GM21390 (cell line): ENCODE measurements around the gene ARL14EPL.

Experiments
- ATAC-seq: cut with Tn5 transposase; IDR thresholded peaks from one replicate; pipeline ENCODE4 v1.9.1; 2021; ENCODE audit not compliant: unreplicated experiment

The ARL14EPL gene

DNA sequence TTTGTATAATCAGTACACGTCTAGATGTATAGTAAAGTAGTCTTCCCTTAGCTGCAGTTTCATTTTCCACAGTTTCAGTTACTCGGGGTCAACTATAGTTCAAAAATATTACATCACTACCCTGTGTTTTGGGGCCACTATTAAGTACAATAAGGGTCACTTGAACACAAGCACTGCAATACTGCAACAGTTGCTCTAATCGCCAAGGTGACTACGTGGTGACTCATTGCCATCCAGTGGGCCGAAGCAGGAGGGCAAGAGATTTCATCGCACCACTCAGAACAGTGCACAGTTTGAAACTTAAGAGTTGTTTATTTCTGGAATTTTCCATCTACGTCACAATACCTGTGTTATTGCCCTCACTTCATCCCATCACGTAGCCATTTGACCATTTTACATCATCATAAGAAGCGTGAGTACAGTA, at the start of gene ARL14EPL:
Gene ARL14EPL, plus strand, starts transcription at position 379 of the 424 bp plus-strand sequence. CDS start 18,994 bp downstream, outside the sequence.
- ATAC-seq, result peak; percentile 70

DNA sequence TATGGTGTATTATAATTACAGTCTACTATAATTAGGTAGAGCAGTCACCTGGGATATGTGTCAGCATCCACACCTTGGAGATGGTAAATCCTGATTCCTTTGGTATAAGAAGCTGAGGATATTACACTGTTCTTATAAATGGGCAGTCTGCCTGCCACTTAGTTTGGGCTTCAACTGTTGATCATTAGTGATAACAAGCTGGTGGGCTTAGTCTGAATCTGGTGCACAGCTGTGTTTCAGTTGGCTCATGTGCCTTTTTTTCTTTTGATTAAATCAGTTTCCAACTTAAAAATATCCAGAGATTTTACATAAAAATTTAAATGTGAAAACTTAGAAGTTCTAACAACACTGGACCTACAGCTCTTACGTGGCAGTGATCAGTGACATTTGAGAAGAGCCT, 48.8 kb upstream of the ARL14EPL start:
- no peak for ATAC-seq

DNA sequence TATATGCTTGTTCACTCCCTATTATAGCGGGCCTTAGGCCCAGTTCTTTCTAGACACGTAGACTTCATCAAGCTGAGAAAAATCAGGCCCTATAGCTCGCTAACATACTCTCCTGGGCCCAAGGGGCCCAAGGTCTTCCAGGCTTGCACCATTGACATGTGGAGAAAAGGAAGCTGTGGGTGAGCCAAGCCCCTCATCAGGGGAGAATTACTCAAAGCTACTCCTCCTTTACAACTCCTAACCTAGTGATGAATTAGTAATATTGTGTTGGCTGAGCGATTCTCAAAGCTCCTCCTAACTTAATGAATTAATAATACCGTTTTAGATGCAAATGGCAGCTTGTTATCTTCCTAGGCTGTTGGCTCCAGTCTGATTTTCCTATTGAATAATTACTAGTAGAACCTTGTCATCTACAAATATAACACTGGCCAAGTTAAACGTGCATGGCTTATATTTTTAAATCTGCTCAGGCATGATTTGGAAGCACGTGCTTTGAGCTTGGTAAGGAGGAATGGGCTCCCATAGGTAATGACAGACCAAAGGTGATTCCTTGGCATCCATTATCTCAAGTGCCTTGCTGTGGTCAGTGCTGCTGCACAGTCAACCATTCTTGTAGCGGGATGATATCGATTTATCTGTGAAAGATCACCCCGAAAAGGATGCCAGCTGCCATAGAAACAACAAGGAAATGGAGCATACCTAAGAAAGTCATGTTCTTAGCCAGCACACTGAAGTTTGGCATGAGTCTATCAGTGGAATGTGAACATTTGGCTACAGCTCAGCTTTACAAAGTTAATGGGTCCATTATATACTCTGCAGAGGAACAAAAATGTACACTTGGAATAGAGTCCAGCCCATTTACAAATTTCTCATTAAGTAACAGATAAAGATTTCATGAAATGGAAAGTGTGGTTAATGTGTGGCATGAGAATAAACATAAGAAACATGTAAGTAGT, 46.2 kb upstream of the ARL14EPL start:
- no peak for ATAC-seq

DNA sequence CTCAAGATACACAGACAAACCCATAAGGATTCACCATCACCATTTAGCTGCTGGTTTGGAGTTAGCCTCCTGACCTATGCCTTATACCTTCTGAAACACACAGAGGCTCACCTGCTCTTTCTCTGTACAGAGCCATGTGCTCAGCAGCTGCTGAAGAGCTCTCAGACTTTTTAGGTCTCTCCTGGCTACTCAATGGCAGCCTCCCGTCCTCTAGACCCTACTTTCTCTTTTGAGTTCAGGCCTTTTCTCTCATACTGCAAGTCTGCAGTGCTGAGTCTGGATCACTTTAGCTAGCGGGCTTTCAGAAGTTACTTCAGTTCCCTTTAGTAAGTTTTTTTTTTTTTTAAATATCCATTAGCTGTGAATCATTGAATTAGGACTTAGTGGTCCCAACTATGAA, 44.3 kb upstream of the ARL14EPL start:
- no peak for ATAC-seq

DNA sequence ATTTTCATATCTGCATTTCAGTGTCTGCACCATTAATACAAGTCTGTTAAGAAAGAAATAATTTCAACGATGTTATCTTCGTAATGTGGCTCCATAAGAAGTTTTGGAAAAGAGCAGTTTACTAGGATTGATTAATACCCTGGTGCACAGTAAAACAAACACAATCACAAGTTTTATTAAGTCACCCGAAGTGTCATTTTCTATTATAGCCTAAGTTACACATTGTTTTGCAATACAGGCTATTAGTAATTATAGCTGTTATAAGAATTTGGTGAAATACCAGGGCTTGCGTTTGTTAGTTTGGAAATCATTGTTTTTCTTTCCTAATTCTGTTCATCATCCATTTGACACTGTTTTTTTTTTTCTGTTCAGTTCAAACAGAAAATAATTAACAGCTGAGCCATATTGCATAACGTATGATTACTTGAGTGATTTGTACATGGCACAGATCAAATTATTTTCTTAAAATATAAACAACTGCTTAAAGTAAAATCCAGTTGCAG, 39.4 kb upstream of the ARL14EPL start:
- no peak for ATAC-seq

DNA sequence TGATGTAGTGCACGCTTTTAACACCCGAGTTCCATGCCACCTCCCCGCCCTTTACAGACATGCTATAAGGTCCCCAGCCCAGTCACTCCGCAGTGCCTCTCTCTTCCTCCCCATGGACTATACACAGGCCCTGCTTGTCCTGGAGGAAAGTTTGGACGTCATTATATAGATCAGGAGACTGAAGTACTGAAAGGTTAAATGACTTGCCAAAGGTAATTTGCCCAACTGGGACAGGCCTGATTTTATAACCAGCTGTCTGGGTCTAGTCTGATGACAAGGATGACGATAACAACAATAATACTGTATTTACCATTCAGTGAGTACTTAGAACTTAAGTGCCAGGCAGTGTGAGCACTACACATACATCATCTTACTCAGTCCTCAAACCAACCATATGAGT, 36.9 kb upstream of the ARL14EPL start:
- ATAC-seq, result no peak

DNA sequence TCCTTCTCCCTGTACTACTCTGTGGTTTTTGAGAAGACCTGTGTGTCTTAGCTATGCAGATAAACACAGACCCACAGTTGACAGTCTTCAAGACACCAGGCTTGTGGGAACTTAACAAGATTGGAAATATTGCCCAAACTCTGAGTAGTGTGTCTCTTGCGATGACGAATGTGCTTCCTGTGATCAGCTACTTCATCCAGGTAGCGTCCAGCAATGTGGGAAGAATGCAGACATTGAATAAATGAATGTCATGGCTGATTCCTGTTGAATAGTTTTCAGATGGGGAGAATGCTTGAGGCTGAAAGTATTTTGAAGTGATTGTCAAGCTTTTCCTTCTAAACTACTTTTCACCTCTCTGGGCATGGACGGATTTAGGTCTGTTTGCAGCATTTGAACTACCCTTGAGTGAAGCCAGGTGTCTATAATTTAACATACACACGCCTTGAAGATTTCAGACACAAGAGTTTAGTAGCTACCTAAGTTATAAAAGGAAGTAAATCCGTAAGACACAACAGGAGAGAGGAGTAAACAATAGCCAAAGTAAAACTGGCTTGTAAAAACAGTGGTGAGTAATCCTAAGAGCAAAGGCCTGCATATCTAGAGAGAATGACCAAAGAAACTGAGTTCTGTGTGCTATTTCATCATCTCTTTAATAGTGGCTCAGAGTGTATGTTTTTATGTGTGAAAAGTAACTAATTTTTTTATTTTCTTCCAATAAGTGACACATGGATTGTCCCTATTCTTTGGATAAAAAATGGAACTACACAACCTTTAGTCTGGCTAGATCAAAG, 30.0 kb upstream of the ARL14EPL start:
- no peak for ATAC-seq

DNA sequence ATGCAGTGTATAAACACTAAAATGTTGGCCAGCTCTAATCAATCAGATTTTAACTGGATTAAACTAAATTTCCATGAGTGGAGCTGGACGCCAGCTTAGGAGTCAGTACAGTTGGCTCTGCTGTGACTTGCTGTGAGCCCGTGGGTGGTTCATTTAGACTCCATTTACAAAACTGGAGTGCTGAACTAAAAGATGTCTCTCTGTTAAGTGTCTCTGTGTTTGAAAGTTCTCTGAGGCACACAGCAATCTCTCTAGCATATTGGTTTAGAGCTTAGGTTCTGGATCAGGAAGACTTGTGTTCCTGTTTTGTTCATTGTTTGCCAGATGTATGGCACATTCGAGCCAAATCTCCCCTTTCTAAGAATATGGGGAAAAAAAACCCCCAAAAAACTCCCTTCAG, 28.0 kb upstream of the ARL14EPL start:
- no peak for ATAC-seq

DNA sequence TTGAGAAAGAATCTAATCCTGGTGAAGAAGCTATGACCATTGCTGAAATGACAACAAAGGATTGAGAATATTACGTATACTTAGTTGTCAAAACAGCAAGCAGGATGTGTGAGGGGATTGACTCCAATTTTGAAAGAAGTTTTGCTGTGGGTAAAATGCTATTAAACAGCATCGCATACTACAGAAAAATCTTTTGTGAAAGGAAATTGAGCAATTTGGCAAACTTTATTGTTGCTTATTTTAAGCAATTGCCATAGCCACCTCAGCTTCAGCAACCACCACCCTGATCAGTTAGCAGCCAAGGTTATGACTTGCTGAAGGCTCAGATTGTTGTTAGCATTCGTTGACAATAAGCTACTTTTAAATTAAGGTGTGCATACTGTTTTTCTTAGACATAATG, 22.5 kb upstream of the ARL14EPL start:
- ATAC-seq, result no peak

DNA sequence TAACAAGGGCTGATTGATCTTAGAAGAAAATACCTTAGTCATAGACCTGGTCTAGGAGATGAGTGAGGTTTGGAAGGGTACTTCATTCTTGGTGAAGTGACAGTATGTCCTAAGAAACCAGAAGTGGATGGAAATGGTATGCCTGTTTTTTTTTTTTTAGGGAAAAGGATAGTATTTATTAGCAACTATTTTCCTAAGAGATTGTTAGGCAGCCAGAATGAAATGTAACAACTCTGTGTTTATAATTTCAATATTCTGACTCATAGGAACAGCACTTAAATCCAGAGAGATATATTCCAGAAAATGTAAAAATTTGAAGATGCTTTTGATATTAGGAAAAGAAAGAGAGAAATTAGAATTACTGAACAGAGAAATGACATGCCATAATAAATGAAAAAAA, 21.2 kb upstream of the ARL14EPL start:
- ATAC-seq, result no peak

DNA sequence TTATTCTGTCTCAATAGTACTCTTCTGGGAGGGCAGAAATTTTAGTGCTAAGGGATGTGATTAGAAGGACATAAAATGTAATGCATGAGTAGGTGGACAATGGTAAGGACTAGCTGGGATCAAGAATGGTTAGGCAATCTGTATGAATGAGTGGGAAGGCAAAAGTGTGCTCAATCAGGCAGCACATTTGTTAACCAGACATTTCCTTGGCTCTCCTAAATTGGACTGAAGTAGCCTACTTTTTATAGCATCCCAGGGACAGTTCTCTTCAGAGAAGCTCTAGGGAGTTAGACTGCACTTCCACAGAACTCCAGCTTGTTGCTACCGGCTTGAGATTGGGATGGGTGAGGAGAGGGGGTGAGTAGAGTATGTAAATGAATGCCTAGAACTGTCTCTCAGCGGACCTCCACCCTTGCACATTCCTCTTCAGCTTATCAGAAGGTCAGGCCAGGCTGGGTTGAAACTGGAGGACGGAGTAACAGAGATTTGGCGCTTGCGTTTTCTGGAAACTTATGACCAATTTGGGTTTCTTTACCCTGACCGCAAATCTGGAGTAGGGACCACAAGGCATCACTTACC, 19.0 kb upstream of the ARL14EPL start:
- no peak for ATAC-seq

DNA sequence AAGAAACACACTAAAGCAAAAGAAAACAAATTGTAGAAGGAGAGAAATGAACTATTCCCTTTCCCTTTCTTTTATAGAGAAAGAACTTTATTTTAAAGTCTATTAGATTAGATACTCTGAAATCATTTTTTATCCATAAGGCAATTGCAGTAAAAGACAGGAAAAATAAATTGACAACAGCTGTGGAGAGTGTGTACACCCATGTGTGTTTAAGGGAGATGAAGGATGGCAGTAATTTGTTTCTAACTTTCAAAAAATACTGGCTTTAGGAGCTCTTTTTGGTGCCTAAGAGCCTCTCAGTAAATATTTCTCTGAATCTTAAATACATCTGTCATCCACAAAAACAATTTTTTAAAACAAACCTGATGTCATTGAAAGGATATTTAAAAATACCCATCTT, 18.3 kb upstream of the ARL14EPL start:
- no peak for ATAC-seq

DNA sequence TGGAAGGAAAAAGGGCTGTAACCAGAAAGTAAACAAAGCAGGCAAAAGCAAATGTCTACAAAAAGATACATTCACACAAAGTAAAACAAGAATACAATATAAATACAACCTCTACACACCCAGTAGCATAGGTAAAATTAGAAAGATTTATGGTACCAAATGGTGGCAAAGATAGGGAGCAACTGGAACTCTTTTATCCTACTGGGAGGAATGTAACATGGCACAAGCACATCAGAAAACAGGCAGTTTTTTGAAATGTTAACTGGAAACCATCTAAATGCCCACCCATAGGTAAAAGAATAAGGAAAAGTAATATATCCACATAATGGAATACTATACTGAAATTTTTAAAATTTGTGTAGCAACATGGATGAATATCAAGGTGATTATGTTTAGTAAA, 8.7 kb upstream of the ARL14EPL start:
- ATAC-seq, result no peak

DNA sequence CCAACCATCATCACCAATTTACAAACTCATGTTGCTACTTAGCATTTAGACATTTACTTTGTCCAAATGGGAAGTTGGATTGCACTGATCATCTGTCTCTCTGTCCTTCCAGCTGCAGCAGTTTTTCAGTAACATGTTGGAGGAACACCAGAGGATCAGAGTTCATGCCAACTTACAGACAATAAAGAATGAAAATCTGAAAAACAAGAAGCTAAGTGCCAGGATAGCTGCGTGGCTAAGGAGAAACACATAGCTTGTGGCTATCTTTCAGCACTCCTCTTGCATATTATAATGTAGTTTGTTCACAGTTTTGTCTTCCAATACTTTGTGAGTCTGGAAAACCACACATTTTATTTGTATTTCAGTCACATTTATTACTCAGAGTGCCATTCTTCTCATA, 6.4 kb upstream of the ARL14EPL start:
- ATAC-seq, result no peak

DNA sequence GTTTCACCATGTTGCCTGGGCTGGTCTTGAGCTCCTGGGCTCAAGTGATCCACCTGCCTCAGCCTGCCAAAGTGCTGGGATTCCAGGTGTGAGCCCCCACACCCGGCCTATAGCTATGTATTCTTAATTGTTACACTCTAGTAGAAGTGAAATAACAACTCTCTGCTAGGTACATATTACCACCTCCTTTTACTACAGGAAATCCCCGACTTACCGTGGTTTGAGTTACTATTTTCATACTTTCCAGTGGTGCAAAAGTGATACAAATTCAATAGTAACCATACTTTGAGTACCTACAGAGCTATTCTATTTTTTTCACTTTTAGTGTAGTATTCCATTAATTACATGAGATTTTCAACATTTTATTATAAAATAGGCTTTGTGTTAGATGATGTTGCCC, 719 bp downstream of the ARL14EPL start:
- peak; percentile 42 for ATAC-seq

DNA sequence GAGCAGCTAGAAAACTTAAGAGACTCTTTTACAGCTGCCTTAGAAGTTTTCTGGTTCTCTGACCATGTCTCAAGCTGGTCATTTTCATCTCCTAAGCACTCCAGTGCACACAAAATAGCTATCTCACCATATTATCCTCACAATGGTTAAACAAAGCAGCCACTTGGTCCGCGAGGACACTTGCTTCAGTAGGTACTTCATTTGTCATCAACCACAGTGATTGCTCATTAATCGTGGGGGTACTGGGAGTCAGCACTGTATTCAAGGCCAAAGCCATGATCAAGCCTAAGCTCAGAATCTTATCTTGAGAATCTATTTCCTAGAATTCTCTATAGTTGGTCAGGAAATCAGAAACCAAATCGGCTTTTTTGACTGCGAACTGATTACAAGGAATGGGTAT, 2.9 kb downstream of the ARL14EPL start:
- ATAC-seq, result no peak

DNA sequence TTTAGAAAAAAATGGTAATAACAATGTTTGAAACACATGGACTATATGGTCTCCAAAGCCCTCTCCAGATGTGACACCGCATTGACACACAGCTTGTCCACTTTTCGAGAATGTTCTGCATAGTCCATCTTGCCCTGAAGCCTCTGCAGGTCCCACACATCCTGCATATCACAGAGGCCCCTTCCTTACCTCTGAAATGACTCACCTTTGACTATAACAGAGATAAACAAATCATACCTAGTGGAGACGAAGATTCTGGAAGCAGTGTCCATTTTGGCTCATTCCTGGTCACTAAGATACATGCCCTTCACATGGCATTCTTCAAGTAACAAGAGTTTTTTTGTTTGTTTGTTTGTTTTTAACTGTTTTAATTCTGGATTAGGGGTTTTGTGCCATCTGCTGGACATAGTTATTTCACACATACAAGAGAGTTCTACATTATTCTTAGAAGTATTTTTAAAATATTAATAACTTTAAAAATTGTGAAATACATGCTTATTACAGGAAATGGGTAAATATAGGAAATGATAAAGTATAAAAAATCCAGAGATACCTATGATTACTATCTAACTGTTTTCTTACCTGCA, 5.1 kb downstream of the ARL14EPL start:
- no peak for ATAC-seq

DNA sequence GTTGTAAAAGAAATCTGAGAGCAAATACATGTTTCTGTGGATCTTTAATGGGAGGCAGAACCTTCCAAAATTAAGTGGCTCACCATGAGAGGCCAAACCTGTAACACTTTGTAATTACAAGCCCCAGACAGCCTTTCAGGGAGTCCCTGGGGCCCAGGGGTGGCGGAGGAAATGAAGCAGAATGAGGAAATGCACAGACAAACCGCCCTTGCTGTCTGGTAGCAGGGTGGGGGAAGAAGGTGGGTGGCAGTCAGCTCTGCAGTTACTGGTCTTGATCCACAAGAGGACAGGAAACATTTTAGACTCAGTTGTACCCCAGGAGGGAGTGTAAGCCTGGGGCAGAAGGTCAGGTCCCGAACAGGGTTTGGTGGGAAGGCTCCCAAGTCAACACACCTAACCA, 6.5 kb downstream of the ARL14EPL start:
- peak; percentile 84 for ATAC-seq

DNA sequence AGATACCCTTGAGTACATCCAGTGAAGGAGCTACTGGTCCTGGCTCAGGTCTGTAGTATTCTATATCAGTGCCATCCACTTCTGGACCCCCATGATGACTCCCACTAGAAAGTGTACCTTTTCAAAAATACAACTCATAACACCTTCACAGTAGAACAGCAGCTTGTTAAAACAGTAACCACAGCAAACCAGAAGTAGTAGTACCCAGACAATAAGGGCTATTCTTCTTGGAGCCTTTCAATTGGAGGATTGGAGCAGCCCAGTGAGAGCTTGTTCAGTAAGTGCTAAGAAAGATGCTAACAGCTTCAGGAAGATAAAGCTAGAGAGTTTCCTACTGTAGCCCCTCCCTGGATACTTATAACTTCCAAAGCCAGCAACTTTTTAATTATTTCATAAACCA, 10.1 kb downstream of the ARL14EPL start:
- no peak for ATAC-seq

DNA sequence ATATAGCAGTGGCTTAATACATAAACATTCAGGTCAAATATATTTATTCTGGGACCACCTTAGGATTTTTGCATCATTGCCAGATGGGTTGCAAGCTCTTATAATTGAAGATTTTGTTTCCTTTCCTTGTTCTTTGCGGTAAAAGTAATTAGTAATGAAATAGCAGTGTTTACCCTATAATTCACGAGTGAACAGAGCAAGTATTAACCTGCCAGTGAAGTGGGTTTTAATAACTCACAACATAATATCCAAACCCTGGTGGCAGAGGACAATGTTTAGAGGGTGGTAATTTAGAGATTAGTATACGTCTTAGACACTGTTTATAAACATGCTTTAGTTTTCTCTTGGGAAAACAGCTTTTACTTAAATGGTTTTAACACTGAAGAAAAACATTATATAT, 11.8 kb downstream of the ARL14EPL start:
- no peak for ATAC-seq

DNA sequence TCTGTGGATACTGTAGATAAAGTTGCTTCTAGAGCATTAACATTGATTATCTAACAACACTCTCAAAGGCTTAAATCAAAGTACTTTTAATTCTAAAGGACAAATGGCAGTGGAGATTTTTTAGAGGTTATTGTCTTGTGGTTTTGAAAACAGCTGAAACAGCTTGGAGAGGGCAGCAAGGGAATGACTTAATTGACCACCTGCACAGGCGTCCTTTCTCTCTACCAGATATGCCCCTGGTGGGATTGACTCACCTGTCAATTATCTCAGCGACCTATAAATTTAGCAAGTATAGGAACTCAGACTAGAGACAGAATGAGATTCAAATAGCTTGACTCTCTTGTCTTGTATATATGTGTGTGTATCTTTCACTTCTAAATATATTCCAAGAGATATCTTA, 13.5 kb downstream of the ARL14EPL start:
- ATAC-seq, result no peak
